ENCODE measurements around the gene SYCP2.

DNA sequence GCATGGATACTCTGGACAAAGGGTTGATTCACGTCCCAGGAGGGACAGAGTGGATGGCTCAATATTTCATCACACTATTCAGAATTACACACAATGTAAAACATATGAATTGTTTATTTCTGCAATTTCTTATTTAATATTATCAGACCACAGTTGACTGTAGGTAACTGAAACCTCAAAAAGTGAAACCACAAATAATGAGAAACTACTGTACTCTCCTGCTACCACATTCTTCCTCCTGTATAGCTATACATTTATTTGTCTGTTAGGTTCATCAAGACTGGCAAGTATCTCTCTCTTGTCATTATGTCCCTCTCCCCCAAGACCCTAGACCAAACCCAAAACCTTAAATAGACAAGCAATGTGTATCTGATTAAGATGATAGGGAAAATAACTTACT lies 60.0 kb downstream of the SYCP2 start:
- TF ChIP-seq, protein P1, sequence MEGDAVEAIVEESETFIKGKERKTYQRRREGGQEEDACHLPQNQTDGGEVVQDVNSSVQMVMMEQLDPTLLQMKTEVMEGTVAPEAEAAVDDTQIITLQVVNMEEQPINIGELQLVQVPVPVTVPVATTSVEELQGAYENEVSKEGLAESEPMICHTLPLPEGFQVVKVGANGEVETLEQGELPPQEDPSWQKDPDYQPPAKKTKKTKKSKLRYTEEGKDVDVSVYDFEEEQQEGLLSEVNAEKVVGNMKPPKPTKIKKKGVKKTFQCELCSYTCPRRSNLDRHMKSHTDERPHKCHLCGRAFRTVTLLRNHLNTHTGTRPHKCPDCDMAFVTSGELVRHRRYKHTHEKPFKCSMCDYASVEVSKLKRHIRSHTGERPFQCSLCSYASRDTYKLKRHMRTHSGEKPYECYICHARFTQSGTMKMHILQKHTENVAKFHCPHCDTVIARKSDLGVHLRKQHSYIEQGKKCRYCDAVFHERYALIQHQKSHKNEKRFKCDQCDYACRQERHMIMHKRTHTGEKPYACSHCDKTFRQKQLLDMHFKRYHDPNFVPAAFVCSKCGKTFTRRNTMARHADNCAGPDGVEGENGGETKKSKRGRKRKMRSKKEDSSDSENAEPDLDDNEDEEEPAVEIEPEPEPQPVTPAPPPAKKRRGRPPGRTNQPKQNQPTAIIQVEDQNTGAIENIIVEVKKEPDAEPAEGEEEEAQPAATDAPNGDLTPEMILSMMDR (IDR thresholded peaks at IDR 0.05; ENCODE audit: low read depth, low read length) = no peak
- no peak for TF ChIP-seq EZH2phosphoT487 (IDR thresholded peaks at IDR 0.05; ENCODE audit: low read depth)
